H1 (cell line): ENCODE data around the gene SLC13A3. TPM values are rescaled to one million over a fixed set of nuclear protein-coding genes. Genes with fewer than 3 reads are reported as not detected.

ENCODE experiments used
- CTCF ChIA-PET: fragments of 300-600 bp; sonication (Branson Sonifier 250); formaldehyde crosslinking; loops from one replicate; lab custom pipeline; 2021; ENCODE audit not compliant: partially characterized antibody; lab: Charles Lee
- POLR2A ChIA-PET: fragments of 300-600 bp; sonication (Branson Sonifier 250); formaldehyde crosslinking; loops from one replicate; lab custom pipeline; 2021; ENCODE audit warnings: inconsistent platforms; ENCODE audit not compliant: partially characterized antibody; lab: Charles Lee
- DNase-seq, 2 experiments: peaks; one replicate each; pipeline versions ENCODE4 v3.0.0 to v3.0.0-alpha.2; 2010 to 2022; ENCODE audit warnings: low spot score in 2 of 2, low read depth in 1 of 2, mixed read lengths in 1 of 2
- FAIRE-seq: peaks from 2 replicates; lab custom pipeline; 2011; peaks lifted over from hg19 to GRCh38; lab: Jason Lieb, UNC
- H2AFZ ChIP-seq: 2 replicates; pipeline ENCODE4 v1.8.1; 2012; ENCODE audit warnings: low read length, inconsistent platforms
- H2AK5ac ChIP-seq: 2 replicates; pipeline ENCODE4 v1.6.1; 2013; ENCODE audit warnings: low read depth, low read length
- H2BK120ac ChIP-seq: replicated peaks from 2 replicates; pipeline ENCODE3; 2013; ENCODE audit warnings: low read depth, low read length, inconsistent platforms
- H2BK12ac ChIP-seq: 2 replicates; pipeline ENCODE4 v1.6.1; 2013; ENCODE audit warnings: low read depth, low read length
- H2BK15ac ChIP-seq: 2 replicates; pipeline ENCODE4 v1.6.1; 2013; ENCODE audit warnings: low read length
- H2BK20ac ChIP-seq: 2 replicates; pipeline ENCODE4 v1.6.1; 2013; ENCODE audit warnings: low read length
- H2BK5ac ChIP-seq: 2 replicates; pipeline ENCODE4 v1.6.1; 2013; ENCODE audit warnings: low read depth, low read length
- H3K14ac ChIP-seq: 2 replicates; pipeline ENCODE4 v1.6.1; 2013; ENCODE audit warnings: inconsistent platforms; ENCODE audit not compliant: insufficient read length
- H3K18ac ChIP-seq: 2 replicates; pipeline ENCODE4 v1.6.1; 2013; ENCODE audit warnings: low read length; ENCODE audit errors: extremely low read depth
- H3K23ac ChIP-seq: 2 replicates; pipeline ENCODE4 v1.6.1; 2013; ENCODE audit warnings: inconsistent platforms; ENCODE audit not compliant: insufficient read length
- H3K23me2 ChIP-seq: 2 replicates; pipeline ENCODE4 v1.6.1; 2013; ENCODE audit warnings: low read depth, low read length
- H3K27ac ChIP-seq: 2 replicates; pipeline ENCODE4 v1.6.1; 2011; ENCODE audit warnings: low read depth, low read length, inconsistent platforms
- H3K27me3 ChIP-seq, 4 experiments: replicated peaks in 1 of 4; 1 replicate in 1 of 4; 2 replicates in 3 of 4; pipeline versions ENCODE4 v1.6.1 to v1.8.1; 2011 to 2013; ENCODE audit warnings: low read length in 3 of 4, mild to moderate bottlenecking in 3 of 4, inconsistent platforms in 2 of 4, mixed read lengths in 2 of 4, moderate library complexity in 1 of 4; ENCODE audit not compliant: control insufficient read depth in 3 of 4, insufficient read depth in 3 of 4; ENCODE audit errors: extremely low read depth in 1 of 4
- H3K36me3 ChIP-seq, 4 experiments: 2 replicates each; pipeline versions ENCODE4 v1.6.1 to v1.8.1; 2011 to 2013; ENCODE audit warnings: mild to moderate bottlenecking in 4 of 4, low read length in 3 of 4, moderate library complexity in 2 of 4, control low read depth in 1 of 4, inconsistent platforms in 1 of 4; ENCODE audit not compliant: insufficient read depth in 4 of 4, control insufficient read depth in 2 of 4
- H3K4ac ChIP-seq: replicated peaks from 2 replicates; pipeline ENCODE3; 2013; ENCODE audit warnings: low read length, low read depth, mixed read lengths, inconsistent platforms; ENCODE audit not compliant: insufficient read length
- H3K4me1 ChIP-seq, 4 experiments: replicated peaks in 1 of 4; 1 replicate in 1 of 4; 2 replicates in 3 of 4; pipeline versions ENCODE4 v1.6.1 to v1.8.1; 2011 to 2013; ENCODE audit warnings: low read length in 3 of 4, inconsistent platforms in 2 of 4, mixed read lengths in 1 of 4; ENCODE audit not compliant: insufficient read depth in 4 of 4, control insufficient read depth in 3 of 4
- H3K4me2 ChIP-seq, 2 experiments: 2 replicates each; pipeline versions ENCODE4 v1.6.1 to v1.8.1; 2011 to 2013; ENCODE audit warnings: low read depth in 2 of 2, low read length in 2 of 2, control low read depth in 1 of 2, inconsistent platforms in 1 of 2, mild to moderate bottlenecking in 1 of 2; ENCODE audit not compliant: insufficient read depth in 1 of 2
- H3K4me3 ChIP-seq, 4 experiments: fragments of 200-600, 300-600 bp in 1 of 4; sonication (generic), shearing (Covaris generic), sonication (Bioruptor Twin) in 1 of 4; 2 replicates each; pipeline versions ENCODE4 v1.5.1 to v1.8.1; 2011 to 2016; ENCODE audit warnings: low read length in 4 of 4, low read depth in 3 of 4, control low read depth in 2 of 4, inconsistent platforms in 2 of 4, mild to moderate bottlenecking in 2 of 4, mixed read lengths in 1 of 4, moderate library complexity in 1 of 4; ENCODE audit not compliant: insufficient read depth in 2 of 4; ENCODE audit errors: extremely low read depth in 1 of 4
- H3K56ac ChIP-seq: replicated peaks from 2 replicates; pipeline ENCODE3; 2013; ENCODE audit warnings: low read depth, mild to moderate bottlenecking, mixed read lengths, low read length, inconsistent platforms; ENCODE audit not compliant: insufficient read length
- H3K79me1 ChIP-seq: 2 replicates; pipeline ENCODE4 v1.6.1; 2013; ENCODE audit warnings: low read depth, low read length, control low read depth
- H3K79me2 ChIP-seq, 2 experiments: 2 replicates each; pipeline versions ENCODE4 v1.6.1 to v1.8.1; 2012 to 2013; ENCODE audit warnings: low read length in 2 of 2, mild to moderate bottlenecking in 2 of 2, inconsistent platforms in 1 of 2; ENCODE audit not compliant: insufficient read depth in 2 of 2, control insufficient read depth in 1 of 2
- H3K9ac ChIP-seq, 4 experiments: replicated peaks in 1 of 4; 1 replicate in 1 of 4; 2 replicates in 3 of 4; pipeline versions ENCODE4 v1.6.1 to v1.8.1; 2011 to 2013; ENCODE audit warnings: low read depth in 3 of 4, low read length in 3 of 4, control low read depth in 2 of 4, mild to moderate bottlenecking in 2 of 4, moderate library complexity in 2 of 4, inconsistent platforms in 1 of 4; ENCODE audit errors: extremely low read depth in 1 of 4
- H3K9me3 ChIP-seq, 2 experiments: 2 replicates each; pipeline versions ENCODE4 v1.6.1 to v1.8.1; 2012 to 2013; ENCODE audit warnings: mild to moderate bottlenecking in 2 of 2, moderate library complexity in 2 of 2, control low read depth in 1 of 2, inconsistent platforms in 1 of 2, low read depth in 1 of 2, low read length in 1 of 2, mixed read lengths in 1 of 2; ENCODE audit not compliant: insufficient read depth in 2 of 2
- H4K20me1 ChIP-seq, 2 experiments: replicated peaks in 1 of 2; 2 replicates each; pipeline versions ENCODE3 to v1.8.1; 2011 to 2013; ENCODE audit warnings: inconsistent platforms in 2 of 2, low read length in 2 of 2, mild to moderate bottlenecking in 1 of 2; ENCODE audit not compliant: insufficient read depth in 2 of 2, control insufficient read depth in 1 of 2
- H4K5ac ChIP-seq: 2 replicates; pipeline ENCODE4 v1.6.1; 2013; ENCODE audit warnings: low read length, low read depth, mixed read lengths, inconsistent platforms; ENCODE audit not compliant: insufficient read length
- H4K8ac ChIP-seq: 2 replicates; pipeline ENCODE4 v1.8.0; 2013; ENCODE audit warnings: mild to moderate bottlenecking, moderate library complexity, low read length, inconsistent platforms; ENCODE audit not compliant: insufficient read depth; ENCODE audit errors: extremely low read depth
- H4K91ac ChIP-seq: replicated peaks from 2 replicates; pipeline ENCODE3; 2013; ENCODE audit warnings: low read length, mixed read lengths, inconsistent platforms; ENCODE audit not compliant: insufficient read length
- BRCA1 ChIP-seq: IDR thresholded peaks from 2 replicates; pipeline ENCODE4 v1.6.1; 2012; ENCODE audit warnings: low read depth, low read length, improper control_type of control experiment
- POU5F1 ChIP-seq: IDR thresholded peaks from 2 replicates; pipeline ENCODE4 v1.6.1; 2011; ENCODE audit warnings: low read depth, mild to moderate bottlenecking, low read length, moderate library complexity
- RNF2 ChIP-seq: fragments of 200-900, 300-1000 bp; sonication (generic); IDR thresholded peaks from 2 replicates; pipeline ENCODE4 v1.7.1; 2016; ENCODE audit warnings: borderline replicate concordance, low read depth, mild to moderate bottlenecking, antibody characterized with exemption, low read length; ENCODE audit not compliant: poor library complexity, severe bottlenecking; ENCODE audit errors: missing control alignments
- TAF1 ChIP-seq: IDR thresholded peaks from 2 replicates; pipeline ENCODE4 v1.6.1; 2011; ENCODE audit warnings: mild to moderate bottlenecking, low read depth, low read length
- TBP ChIP-seq: IDR thresholded peaks from 2 replicates; pipeline ENCODE4 v1.6.1; 2011; ENCODE audit warnings: low read depth, low read length, improper control_type of control experiment
- TEAD4 ChIP-seq: IDR thresholded peaks from 2 replicates; pipeline ENCODE4 v1.6.1; 2012; ENCODE audit warnings: low read depth, low read length, inconsistent platforms, mixed read lengths
- WGBS, 2 experiments: shearing (Covaris generic) in 1 of 2; methylation state at CpG; one replicate each; pipeline versions ENCODE4 v1.1.6 to v1.1.7; 2013 to 2015; ENCODE audit warnings: low lambda C conversion rate in 2 of 2, mixed read lengths in 2 of 2, inconsistent platforms in 1 of 2, low coverage in 1 of 2, missing lambda C conversion rate in 1 of 2; ENCODE audit not compliant: insufficient replicate concordance in 2 of 2, insufficient coverage in 1 of 2, insufficient read length in 1 of 2; ENCODE audit errors: extremely low coverage in 1 of 2, missing lambda C conversion rate in 1 of 2; 5-methylcytosine and 5-hydroxymethylcytosine counted together
- polyA plus RNA-seq, 7 experiments: library from polyadenylated mRNA; depleted of rRNA in 3 of 7; stranded (reverse) in 5 of 7; unstranded in 2 of 7; fragments of >200 nt in 5 of 7; fragments of 200-250 nt in 2 of 7; gene quantifications; 1 replicate in 5 of 7; 2 replicates in 1 of 7; 4 replicates in 1 of 7; pipeline versions ENCODE4 v1.2.1 to v1.2.3, GENCODE V29; 2011 to 2013; ENCODE audit warnings: missing spikeins in 2 of 7, mixed read lengths in 2 of 7
- total RNA-seq: library from RNA; stranded (reverse); fragmentation: NEBNext Ultra II Directional; extraction: Animal tissue kit (Norgen Biotek cat#: 25700); gene quantifications from 2 replicates; pipeline ENCODE4 v1.2.1, GENCODE V29; 2021

Gene SLC13A3
- total and polyA plus RNA-seq, 2 of the 8 experiments (the other 6 are each of a cell fraction or from before 2014, with no cell fraction given), result 9.4 to 12.6 TPM

- Histone ChIP-seq H3K56ac (no peak overlapping the region), H3K4me2 (no peak overlapping the region), H2BK20ac (no peak overlapping the region), H4K8ac (no peak overlapping the region), H3K27ac (no peak overlapping the region), H3K36me3 (no peaks in the 10 kb centered on the region), H3K23ac (no peak overlapping the region), H2BK12ac (no peak overlapping the region), H3K4ac (no peak overlapping the region), H2BK15ac (no peak overlapping the region), H2BK5ac (no peak overlapping the region), H3K4me3 (no peak overlapping the region), H4K20me1 (no peaks in the 10 kb centered on the region), H3K27me3 (no peaks in the 10 kb centered on the region), H2AFZ (no peak overlapping the region), H3K9ac (no peak overlapping the region), H3K14ac (no peak overlapping the region), H3K23me2 (no peaks in the 10 kb centered on the region; the same call in 1 of the 2 replicates), H4K5ac (no peak overlapping the region), H2BK120ac (no peak overlapping the region), H2AK5ac (no peak overlapping the region), H3K9me3 (peaks cover 7 to 8% of the 10 kb centered on the region in 2 experiments; a peak in 3 of 4 replicates), H3K18ac (no peak overlapping the region), H3K79me1 (no peaks in the 10 kb centered on the region), H4K91ac (no peak overlapping the region), H3K79me2 (no peaks in the 10 kb centered on the region), H3K4me1 (peaks cover 2 to 12% (median 8%) of the 10 kb centered on the region in 4 experiments; a peak in 6 of 7 replicates)
- DNase-seq (no peak), FAIRE-seq (no peak)
- ChIA-PET POLR2A (no interaction called here), CTCF (interaction anchor here (1.1 kb wide), 1 partner anchor 53 kb away, joined by 3 read pairs; no protein-coding TSS in a partner anchor)
- TF ChIP-seq TEAD4 (no peak), TBP (no peak), BRCA1 (no peak), POU5F1 (no peak), TAF1 (no peak), RNF2 (no peak)
- 79% methylated on average over 4 of the region's 4 CpGs; no CpG with 5 or more reads in 1 of the 2 experiments for WGBS, 2 experiments
Measured at GRCh38 chr20:46627234-46627633, 24.0 kb downstream of the SLC13A3 start.
